ENCODE measurements around the gene RICTOR.
A peak's percentile ranks its signal among the peaks of the same experiment; 100 is the strongest.

The RICTOR gene

DNA sequence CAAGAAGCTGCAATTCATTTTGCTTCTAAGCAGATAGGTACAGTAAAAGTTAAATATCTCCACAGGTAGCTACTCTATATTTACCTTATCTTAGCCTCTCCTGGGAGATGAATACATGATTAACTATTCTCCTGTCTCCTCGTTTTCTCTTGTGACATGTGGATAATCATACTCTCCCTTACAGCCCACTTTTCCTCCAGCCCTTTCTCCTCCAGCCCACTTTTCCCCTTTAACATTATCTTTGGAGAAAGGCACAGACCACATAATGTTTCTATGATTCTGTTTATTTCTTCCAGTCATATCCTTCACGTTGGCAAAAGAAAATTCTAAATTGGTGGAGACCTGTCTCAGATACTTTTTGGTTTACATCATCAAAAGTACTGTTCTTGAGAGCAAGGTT is 144.4 kb downstream of the RICTOR start:
- DNase-seq, result no peak

DNA sequence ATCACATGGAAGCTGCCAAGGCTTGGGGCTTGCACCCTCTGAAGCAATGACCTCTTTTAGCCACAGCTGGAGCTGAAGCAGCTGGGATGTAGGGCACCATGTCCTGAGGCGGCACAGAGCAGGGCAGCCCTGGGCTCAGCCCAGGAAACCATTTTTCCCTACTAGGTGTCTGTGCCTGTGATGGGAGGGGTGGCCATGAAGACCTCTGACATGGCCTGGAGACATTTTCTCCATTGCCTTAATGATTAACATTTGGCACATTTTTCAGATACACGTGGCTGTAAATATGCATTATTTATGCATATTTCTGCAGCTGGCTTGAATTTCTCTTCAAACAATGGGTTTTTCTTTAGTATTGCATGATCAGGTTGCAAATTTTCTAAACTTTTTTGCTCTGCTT is 146.7 kb downstream of the RICTOR start:
- no peak for DNase-seq

DNA sequence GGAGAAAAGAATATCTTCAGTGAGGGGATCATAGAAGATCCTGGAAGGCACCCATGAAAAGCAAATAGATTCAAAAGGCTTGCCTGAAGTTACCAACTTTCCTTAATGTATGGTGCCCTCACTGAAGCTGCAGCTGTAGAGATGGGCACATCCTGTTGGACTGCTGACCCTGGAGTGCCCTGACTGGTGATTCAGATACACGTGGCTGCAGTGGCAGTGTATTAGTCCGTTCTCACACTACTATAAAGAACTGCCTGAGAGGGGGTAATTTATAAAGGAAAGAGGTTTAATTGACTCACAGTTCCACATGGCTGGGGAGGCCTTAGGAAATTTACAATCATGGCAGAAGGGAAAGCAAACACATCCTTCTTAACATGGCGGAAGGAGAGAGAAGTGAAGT is 148.1 kb downstream of the RICTOR start:
- peak; percentile 86 for DNase-seq

- peak; percentile 82 for DNase-seq
Observed at GRCh38 chr5:38925154-38925925, 148.9 kb downstream of the RICTOR start.

DNA sequence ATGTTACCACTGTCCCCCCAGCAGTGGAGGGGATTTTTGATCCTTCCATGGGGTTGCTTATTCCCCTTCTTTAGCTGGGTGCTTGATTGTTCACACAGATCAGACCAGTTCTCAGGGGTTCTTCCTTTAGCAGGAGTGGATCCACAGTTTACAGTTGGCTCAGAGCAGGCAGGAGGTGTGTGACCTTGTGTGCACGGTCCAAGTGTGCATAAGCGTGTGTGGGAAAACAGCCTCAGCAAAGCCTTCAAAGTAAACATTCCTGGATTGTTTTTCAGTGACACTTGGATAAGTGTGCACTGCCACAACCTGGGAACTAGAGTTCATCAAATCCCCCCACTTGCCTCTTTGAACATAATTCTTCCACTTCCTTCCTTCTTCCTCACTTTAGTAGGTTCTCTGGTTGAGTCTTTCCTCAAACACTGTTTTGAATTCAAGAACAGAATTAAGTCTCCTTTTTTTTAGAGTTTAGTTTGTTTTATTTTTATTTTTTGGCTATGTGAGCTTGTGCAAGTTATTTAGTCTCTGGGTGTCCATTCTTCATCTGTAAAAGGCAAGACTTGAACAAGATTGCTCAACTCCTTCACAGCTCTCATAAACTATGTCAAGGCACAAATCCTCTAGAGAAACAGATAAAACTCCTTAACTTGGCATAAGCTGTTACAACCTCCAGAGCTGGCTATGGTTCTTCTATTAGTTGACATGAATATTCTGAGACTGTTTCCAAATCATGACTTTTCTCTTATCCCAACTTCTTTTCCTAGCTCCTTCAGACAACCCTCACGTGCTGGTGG is 150.3 kb downstream of the RICTOR start:
- DNase-seq, result no peak

DNA sequence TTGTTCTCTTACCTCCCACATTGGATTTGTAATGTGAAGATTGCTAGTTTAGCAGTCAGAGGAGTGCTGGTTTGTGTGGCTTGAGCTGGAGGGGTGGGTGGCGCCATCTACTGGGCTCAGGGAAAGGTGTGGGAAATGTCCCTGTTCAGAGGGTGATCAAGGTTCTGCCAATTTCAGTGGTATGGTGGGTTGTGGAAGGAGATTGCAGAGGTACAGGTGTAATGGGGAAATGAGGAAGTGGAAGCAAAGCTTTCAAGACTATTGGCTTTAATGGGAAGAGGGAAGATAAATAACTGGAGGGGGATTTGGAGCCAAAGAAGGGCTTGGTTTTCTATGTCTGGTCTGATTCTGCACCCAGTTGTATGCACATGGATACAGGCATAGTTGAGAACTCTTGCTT is 152.0 kb downstream of the RICTOR start:
- peak; percentile 62 for DNase-seq

DNA sequence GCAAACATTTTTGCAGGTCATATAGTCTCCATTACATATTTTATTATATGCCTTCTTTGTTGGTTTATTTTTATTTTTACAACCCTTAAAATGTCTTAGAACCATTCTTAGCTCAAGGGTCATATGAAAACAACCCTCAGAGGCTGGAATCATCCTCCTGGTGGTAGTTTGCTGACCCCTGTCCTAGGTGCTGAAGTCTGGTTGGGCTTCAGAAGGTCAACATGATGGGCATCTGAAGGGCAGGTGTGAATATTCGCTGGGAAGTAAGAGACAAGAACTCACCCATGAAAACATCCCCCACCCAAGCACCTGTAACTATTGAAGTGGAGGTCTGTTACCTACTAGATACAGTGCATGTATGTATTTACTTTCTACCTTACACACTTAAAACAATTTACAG is 153.0 kb downstream of the RICTOR start:
- DNase-seq, result no peak

DNA sequence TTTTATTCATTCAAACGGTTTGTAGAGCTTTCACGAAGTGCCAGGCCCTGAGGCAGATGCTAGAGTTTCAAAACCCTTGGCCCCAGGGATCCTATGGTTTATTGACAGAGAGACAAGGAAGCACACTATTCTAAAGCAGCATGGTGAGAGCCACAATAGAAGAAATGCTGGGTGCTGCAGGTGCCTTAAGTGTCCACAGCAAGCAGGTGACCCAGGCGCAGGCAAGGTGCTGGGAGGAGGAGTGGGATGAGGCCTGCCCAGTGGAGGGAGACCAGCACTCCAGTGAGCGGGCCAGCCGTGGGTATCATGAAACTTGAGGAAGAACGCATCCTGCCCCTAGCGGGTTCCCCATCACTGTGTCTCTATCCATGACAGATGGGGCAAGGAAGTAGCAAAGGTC is 157.4 kb downstream of the RICTOR start:
- no peak for DNase-seq

GRCh38 chr5:38913714-38914113 is 160.5 kb downstream of the RICTOR start:
- DNase-seq, result peak; percentile 31

DNA sequence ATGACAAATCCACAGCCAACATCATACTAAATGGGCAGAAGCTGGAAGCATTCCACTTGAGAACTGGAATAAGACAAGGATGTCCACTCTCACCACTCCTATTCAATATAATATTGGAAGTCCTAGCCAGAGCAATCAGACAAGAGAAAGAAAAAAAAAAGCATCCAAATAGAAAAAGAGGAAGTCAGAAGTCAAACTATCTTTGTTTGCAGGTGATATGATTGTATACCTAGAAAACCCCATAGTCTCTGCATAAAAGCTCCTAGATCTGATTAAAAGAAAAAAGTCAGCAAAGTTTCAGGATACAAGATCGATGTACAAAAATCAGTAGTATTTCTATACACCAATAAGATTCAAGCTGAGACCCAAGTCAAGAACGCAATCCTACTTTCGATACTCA is 162.3 kb downstream of the RICTOR start:
- DNase-seq, result no peak

GRCh38 chr5:38906503-38906902 is 167.7 kb downstream of the RICTOR start:
- DNase-seq, result no peak

- DNase-seq, result no peak
Observed at GRCh38 chr5:38905516-38905915, 168.7 kb downstream of the RICTOR start.

DNA sequence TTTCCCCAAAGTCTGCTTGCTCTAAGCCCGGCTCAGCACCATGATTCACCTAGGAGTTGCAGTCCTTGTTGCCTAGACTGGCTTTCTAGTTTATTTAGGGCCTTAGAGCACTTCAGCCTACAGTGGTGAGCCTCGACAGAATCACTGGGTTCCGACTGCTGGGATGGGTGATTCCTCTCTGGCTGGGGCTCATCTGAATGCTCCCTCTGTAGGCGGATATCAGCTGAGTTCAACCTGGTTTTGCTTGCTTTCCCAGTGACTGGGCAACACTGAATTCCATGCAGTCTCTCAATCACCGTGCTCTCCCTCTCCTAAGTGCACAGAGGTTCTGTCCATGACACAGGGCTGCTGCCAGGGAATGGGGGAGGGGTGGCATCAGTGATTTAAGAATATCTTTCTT is 174.3 kb downstream of the RICTOR start:
- no peak for DNase-seq

DNA sequence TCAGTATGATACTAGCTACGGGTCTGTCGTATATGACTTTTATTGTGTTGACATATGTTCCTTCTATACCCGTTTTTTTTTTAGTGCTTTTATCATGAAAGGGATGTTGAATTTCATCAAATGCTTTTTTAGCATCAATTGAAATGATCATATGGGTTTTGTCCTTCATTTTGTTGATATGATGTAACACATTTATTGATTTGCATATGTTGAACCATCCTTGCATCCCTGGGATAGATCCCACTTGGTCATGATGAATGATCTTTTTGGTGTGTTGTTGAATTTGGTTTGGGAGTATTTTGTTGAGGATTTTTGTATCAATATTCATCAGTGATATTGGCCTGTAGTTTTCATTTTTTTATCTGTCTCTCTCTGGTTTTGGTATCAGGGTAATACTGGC is 177.4 kb downstream of the RICTOR start:
- no peak for DNase-seq

- no peak for DNase-seq
Observed at GRCh38 chr5:38892363-38892762, 181.8 kb downstream of the RICTOR start.

DNA sequence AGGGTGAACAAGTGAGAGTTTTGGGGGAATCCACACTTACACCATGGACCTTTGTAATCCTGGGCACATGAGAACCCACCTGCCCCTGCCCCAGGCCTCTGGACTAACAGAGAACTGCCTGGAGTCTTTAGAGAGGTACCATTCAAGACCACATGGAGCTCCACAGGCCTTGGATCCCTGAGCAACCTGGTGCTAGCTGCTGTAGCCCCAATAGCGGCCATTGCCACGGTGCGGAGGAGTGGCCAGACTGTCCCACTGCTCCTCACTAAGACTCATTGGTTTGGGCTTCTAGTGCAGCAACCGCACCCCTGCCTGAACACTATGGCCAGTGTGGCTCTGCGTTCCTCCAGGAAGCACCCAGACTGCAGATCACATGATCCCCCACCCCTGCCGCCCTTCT is 182.6 kb downstream of the RICTOR start:
- no peak for DNase-seq

- DNase-seq, result no peak
Observed at GRCh38 chr5:38889424-38889823, 184.8 kb downstream of the RICTOR start.

GRCh38 chr5:38888041-38888440 is 186.2 kb downstream of the RICTOR start:
- DNase-seq, result no peak
